Motor neuron (in vitro differentiated cells): ENCODE results near the gene LEPR. TPM values are rescaled to one million over a fixed set of nuclear protein-coding genes. Genes with fewer than 3 reads are reported as not detected.

Experiments
- total RNA-seq, 8 experiments: library from RNA; unstranded; fragments of 300-600 nt; gene quantifications; 2 replicates each; pipeline versions ENCODE4 v1.2.3 to v1.2.4, GENCODE V29; 2022

The LEPR gene
- total RNA-seq, 8 experiments from 2014 or later, result 1.7 to 12.3 (median 5.0) TPM

Other genes starting within 250 kb of the LEPR start
- 10 to 100 TPM in 7 of 8 experiments, 1 to 10 TPM in 1; 7.1 to 76.8 (median 41.3) TPM for gene DNAJC6, start 111.1 kb upstream of the LEPR start, total RNA-seq
- gene LEPROT, start within 50 bp of the LEPR start, total RNA-seq, result 10 to 100 TPM; 16.9 to 40.7 (median 29.4) TPM